HepG2 (cell line): ENCODE results near the gene NLE1.

Experiments used
- GABPA ChIP-seq, 2 experiments: IDR thresholded peaks; 2 replicates each; pipeline ENCODE4 v1.6.1; 2011 to 2016; ENCODE audit warnings: low read depth in 2 of 2, low read length in 1 of 2, missing biosample characterization in 1 of 2, missing genetic modification characterization in 1 of 2
- JUNB ChIP-seq: sonication (generic); formaldehyde crosslinking; IDR thresholded peaks from 2 replicates; pipeline ENCODE4 v1.8.0; 2022; ENCODE audit warnings: missing genetic modification reagents, mild to moderate bottlenecking, borderline replicate concordance
- MZF1 ChIP-seq: sonication (generic); formaldehyde crosslinking; IDR thresholded peaks from 2 replicates; pipeline ENCODE4 v1.8.1; 2023; ENCODE audit warnings: mild to moderate bottlenecking, missing genetic modification reagents, borderline replicate concordance
- NFATC3 ChIP-seq: sonication (generic); formaldehyde crosslinking; IDR thresholded peaks from 2 replicates; pipeline ENCODE4 v1.5.1; 2020; ENCODE audit warnings: mild to moderate bottlenecking, missing genetic modification reagents
- XBP1 ChIP-seq: sonication (generic); formaldehyde crosslinking; IDR thresholded peaks from 2 replicates; pipeline ENCODE4 v1.5.0; 2020; ENCODE audit warnings: missing genetic modification reagents
- ZFP41 ChIP-seq: sonication (generic); formaldehyde crosslinking; IDR thresholded peaks from 2 replicates; pipeline ENCODE4 v1.4.0; 2020; ENCODE audit warnings: mild to moderate bottlenecking, missing genetic modification reagents, borderline replicate concordance
- ZNF296 ChIP-seq: sonication (generic); formaldehyde crosslinking; conservative IDR thresholded peaks from 2 replicates; pipeline ENCODE4 v1.5.0; 2020; ENCODE audit warnings: mild to moderate bottlenecking, missing genetic modification reagents
- ZNF441 ChIP-seq: sonication (generic); formaldehyde crosslinking; IDR thresholded peaks from 2 replicates; pipeline ENCODE4 v1.7.0; 2021; ENCODE audit warnings: missing genetic modification reagents, borderline replicate concordance
- TF ChIP-seq, protein P1 (sequence below): sonication (generic); formaldehyde crosslinking; IDR thresholded peaks from 2 replicates; pipeline ENCODE4 v1.4.0; 2020; ENCODE audit warnings: missing genetic modification reagents
- TF ChIP-seq, protein P2 (sequence below): sonication (generic); formaldehyde crosslinking; IDR thresholded peaks from 2 replicates; pipeline ENCODE4 v1.5.0; 2020; ENCODE audit warnings: mild to moderate bottlenecking, missing genetic modification reagents, moderate library complexity
- TF ChIP-seq, protein P3 (sequence below): IDR thresholded peaks from 2 replicates; pipeline ENCODE4 v1.6.1; 2012; ENCODE audit warnings: inconsistent platforms

GRCh38 chr17:35189291-35189690 lies 47.2 kb upstream of the NLE1 start:
- TF ChIP-seq NFATC3 (CRISPR knock-in tag) (no peak), MZF1 (CRISPR knock-in tag) (no peak), GABPA (IDR thresholded peaks at IDR 0.05; ENCODE audit: low read depth, low read length) (no peak), GABPA (CRISPR knock-in tag; IDR thresholded peaks at IDR 0.05; ENCODE audit: low read depth) (no peak), ZNF296 (CRISPR knock-in tag) (no peak), XBP1 (no peak), ZFP41 (CRISPR knock-in tag) (no peak), JUNB (CRISPR knock-in tag) (no peak), ZNF441 (CRISPR knock-in tag) (no peak)
- TF ChIP-seq, protein P1, sequence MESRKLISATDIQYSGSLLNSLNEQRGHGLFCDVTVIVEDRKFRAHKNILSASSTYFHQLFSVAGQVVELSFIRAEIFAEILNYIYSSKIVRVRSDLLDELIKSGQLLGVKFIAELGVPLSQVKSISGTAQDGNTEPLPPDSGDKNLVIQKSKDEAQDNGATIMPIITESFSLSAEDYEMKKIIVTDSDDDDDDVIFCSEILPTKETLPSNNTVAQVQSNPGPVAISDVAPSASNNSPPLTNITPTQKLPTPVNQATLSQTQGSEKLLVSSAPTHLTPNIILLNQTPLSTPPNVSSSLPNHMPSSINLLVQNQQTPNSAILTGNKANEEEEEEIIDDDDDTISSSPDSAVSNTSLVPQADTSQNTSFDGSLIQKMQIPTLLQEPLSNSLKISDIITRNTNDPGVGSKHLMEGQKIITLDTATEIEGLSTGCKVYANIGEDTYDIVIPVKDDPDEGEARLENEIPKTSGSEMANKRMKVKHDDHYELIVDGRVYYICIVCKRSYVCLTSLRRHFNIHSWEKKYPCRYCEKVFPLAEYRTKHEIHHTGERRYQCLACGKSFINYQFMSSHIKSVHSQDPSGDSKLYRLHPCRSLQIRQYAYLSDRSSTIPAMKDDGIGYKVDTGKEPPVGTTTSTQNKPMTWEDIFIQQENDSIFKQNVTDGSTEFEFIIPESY (CRISPR knock-in tag): no peak
- TF ChIP-seq, protein P2, sequence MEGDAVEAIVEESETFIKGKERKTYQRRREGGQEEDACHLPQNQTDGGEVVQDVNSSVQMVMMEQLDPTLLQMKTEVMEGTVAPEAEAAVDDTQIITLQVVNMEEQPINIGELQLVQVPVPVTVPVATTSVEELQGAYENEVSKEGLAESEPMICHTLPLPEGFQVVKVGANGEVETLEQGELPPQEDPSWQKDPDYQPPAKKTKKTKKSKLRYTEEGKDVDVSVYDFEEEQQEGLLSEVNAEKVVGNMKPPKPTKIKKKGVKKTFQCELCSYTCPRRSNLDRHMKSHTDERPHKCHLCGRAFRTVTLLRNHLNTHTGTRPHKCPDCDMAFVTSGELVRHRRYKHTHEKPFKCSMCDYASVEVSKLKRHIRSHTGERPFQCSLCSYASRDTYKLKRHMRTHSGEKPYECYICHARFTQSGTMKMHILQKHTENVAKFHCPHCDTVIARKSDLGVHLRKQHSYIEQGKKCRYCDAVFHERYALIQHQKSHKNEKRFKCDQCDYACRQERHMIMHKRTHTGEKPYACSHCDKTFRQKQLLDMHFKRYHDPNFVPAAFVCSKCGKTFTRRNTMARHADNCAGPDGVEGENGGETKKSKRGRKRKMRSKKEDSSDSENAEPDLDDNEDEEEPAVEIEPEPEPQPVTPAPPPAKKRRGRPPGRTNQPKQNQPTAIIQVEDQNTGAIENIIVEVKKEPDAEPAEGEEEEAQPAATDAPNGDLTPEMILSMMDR (CRISPR knock-in tag): no peak
- TF ChIP-seq, protein P3, sequence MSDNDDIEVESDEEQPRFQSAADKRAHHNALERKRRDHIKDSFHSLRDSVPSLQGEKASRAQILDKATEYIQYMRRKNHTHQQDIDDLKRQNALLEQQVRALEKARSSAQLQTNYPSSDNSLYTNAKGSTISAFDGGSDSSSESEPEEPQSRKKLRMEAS: no peak
